IPS DF 6.9 (cell line): ENCODE results near the gene BMS1.
"Not testable (repeated sequence)": the region's sequence is repeated elsewhere in the genome, so short reads cannot be mapped to it uniquely, and the experiment has no call there.

ENCODE experiments used
- DNase-seq: peaks from one replicate; pipeline ENCODE4 v3.0.0-alpha.2; 2013; ENCODE audit warnings: low read depth, low spot score
- H3K27ac ChIP-seq: one replicate; pipeline ENCODE4 v1.5.1; 2013; ENCODE audit warnings: low read length, control low read depth
- H3K27me3 ChIP-seq: 2 replicates; pipeline ENCODE4 v1.6.1; 2013; ENCODE audit warnings: mild to moderate bottlenecking, low read length; ENCODE audit not compliant: control insufficient read depth, insufficient read depth
- H3K36me3 ChIP-seq: 2 replicates; pipeline ENCODE4 v1.6.1; 2013; ENCODE audit warnings: low read length; ENCODE audit not compliant: control insufficient read depth, insufficient read depth
- H3K4me1 ChIP-seq: 2 replicates; pipeline ENCODE4 v1.6.1; 2013; ENCODE audit warnings: low read length; ENCODE audit not compliant: control insufficient read depth, insufficient read depth
- H3K4me3 ChIP-seq: 2 replicates; pipeline ENCODE4 v1.5.1; 2013; ENCODE audit warnings: mild to moderate bottlenecking, low read length
- H3K9me3 ChIP-seq: 2 replicates; pipeline ENCODE4 v1.6.1; 2013; ENCODE audit warnings: low read length, inconsistent platforms; ENCODE audit not compliant: control insufficient read depth, insufficient read depth
- WGBS: extraction: QIAGEN DNeasy Blood & Tissue Kit; methylation state at CpG from one replicate; pipeline ENCODE4 v1.1.7; 2013; ENCODE audit warnings: mixed read lengths, missing lambda C conversion rate; ENCODE audit not compliant: insufficient read length, insufficient coverage; 5-methylcytosine and 5-hydroxymethylcytosine counted together

The BMS1 gene

DNA sequence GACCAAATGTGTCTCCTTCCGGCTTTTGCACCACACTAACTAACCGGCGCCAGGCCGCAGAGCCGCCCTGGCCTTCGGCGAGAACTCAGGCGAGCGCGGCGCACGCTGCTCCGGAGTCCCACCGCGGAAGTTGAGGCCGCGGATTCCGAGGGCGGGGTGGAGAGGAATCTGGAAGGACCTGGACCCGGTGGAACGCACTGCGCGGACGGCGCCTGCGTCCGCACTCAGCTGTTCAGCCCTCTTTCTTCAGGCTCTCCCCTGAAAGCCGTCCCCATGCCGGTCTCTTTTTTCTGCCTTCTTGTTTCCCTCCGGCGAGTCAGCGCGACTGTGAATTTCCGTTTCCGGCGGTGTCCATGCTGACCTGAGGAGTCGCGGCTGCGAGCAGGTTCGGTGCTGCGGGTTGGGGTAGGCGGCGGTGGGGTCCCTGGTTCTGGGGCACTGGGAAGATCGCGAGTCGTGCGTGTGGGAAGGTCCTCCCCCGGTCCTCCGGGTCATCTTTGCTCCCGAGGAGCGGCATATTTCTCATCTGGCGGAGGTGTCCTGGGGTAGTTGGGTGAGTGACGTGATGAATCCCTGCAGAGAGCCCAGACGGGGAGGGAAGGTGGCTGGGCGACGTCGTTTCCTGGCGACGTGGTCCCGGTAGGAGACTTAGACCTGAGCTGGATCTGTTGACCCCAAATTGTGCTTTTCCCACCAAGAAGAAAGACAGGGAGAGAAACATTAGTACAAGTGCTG, at the start of gene BMS1:
BMS1 (plus strand) TSS at position 350 of the 735 bp plus-strand sequence. CDS start 1,600 bp downstream, outside the sequence.
- Histone ChIP-seq H3K9me3 (no peaks in the 10 kb centered on the region), H3K36me3 (peaks cover 7% of the 10 kb centered on the region; the same call in 1 of the 2 replicates), H3K27me3 (no peaks in the 10 kb centered on the region; the same call in 1 of the 2 replicates), H3K4me1 (no peaks in the 10 kb centered on the region), H3K27ac (no peak within 1 kb of the TSS), H3K4me3 (peak within 1 kb of the TSS; percentile 87)
- DNase-seq, result peak; percentile 89
- WGBS, result no CpG with 5 or more reads among the region's 60 CpGs

DNA sequence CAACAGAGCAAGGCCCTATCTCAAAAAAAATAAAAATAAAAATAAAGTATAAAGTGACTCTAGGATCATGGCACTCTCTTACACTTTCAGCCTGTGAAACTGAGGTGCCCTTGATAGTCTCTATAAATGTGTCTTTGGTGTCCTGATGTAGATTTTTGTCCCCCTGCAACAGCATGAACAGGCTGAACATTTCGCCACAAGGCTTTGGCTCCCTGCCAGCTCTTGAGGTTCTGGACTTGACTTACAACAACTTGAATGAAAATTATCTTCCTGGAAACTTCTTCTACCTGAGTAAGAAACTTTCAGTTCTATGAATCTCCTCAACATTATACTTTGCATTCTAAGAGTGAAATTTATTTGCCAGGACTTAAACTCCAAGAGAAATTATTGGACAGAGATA, 48.1 kb upstream of the BMS1 start:
- H3K9me3 ChIP-seq, result no peaks in the 10 kb centered on the region
- no peak overlapping the region for H3K27ac ChIP-seq
- no peaks in the 10 kb centered on the region for H3K4me1 ChIP-seq
- H3K27me3 ChIP-seq, result no peaks in the 10 kb centered on the region
- WGBS, result no CpG with 5 or more reads among the region's 1 CpG
- DNase-seq, result no peak
- no peak overlapping the region for H3K4me3 ChIP-seq
- H3K36me3 ChIP-seq, result no peaks in the 10 kb centered on the region

DNA sequence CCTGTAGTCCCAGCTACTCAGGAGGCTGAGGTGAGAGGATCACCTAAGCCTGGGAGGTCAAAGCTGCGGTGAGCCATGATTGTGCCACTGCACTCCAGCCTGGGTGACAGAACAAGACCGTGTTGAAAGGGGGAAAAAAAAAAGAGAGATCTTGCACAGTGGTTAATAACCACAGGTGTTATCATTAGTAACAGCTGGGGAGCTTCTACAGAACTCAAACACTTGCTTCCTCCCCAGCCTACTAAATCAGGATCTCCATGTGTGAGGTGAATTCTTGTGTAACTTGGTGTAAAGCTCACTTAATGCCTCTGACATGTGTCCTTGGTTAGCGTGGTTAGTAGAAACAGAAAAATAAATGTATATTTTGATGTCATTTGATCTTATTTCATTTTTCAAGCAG, 43.9 kb upstream of the BMS1 start:
- Histone ChIP-seq H3K4me1 (no peaks in the 10 kb centered on the region), H3K9me3 (no peaks in the 10 kb centered on the region), H3K4me3 (no peak overlapping the region), H3K27ac (no peak overlapping the region), H3K36me3 (no peaks in the 10 kb centered on the region), H3K27me3 (no peaks in the 10 kb centered on the region)
- WGBS, result no CpG with 5 or more reads among the region's 3 CpGs
- DNase-seq, result no peak

DNA sequence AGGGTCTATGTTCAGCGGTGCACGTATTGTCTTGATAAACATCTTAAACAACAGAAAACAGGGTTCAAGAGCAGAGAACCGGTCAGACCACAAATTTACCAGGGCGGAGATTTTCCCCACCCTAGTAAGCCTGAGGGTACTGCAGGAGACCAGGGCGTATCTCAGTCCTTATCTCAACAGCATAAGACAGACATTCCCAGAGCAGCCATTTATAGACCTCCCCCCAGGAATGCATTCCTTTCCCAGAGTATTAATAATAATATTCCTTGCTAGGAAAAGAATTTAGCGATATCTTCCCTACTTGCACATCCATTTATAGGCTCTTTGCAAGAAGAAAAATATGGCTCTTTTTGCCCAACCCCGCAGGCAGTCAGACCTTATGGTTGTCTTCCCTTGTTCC, 41.1 kb upstream of the BMS1 start:
- not testable (repeated sequence) for H3K27me3 ChIP-seq, DNase-seq, H3K4me3 ChIP-seq, H3K36me3 ChIP-seq, H3K9me3 ChIP-seq, H3K27ac ChIP-seq, H3K4me1 ChIP-seq
- WGBS, result no CpG with 5 or more reads among the region's 7 CpGs

- no peak for DNase-seq
- no peaks in the 10 kb centered on the region for H3K9me3 ChIP-seq
- no peaks in the 10 kb centered on the region for H3K36me3 ChIP-seq
- WGBS, result no CpG with 5 or more reads among the region's 3 CpGs
- H3K27ac ChIP-seq, result no peak overlapping the region
- no peaks in the 10 kb centered on the region for H3K4me1 ChIP-seq
- no peak overlapping the region for H3K4me3 ChIP-seq
- no peaks in the 10 kb centered on the region for H3K27me3 ChIP-seq
Measured at GRCh38 chr10:42743697-42744096, 38.9 kb upstream of the BMS1 start.

DNA sequence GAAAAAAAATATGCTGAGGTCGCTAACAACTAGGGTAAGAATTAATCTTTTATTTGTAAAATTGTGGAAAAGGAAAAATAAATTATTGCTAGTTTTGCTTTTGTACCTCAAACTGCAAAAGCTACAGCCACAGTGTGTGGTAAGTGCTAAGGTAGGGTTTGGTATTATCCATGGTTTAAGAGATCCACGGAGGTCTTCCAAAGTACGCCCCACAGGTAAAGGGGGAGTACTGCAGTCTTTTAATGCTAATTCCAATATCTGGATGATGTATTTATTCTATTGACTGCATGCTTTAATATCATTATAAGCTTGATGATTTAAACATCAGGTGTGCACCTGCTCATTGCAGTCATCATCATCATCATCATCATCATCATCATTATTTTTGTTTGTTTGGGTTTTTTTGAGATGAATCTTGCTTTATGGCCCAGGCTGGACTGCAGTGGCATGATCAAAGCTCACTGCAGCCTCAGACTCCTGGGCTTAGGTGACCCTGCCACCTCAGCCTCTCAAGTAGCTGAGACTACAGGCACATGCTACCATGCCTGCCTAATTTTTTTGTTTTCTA, 38.4 kb upstream of the BMS1 start:
- 100% methylated on average over 1 of the region's 3 CpGs for WGBS
- H3K4me1 ChIP-seq, result no peaks in the 10 kb centered on the region
- H3K27me3 ChIP-seq, result no peaks in the 10 kb centered on the region
- no peaks in the 10 kb centered on the region for H3K9me3 ChIP-seq
- H3K27ac ChIP-seq, result no peak overlapping the region
- no peaks in the 10 kb centered on the region for H3K36me3 ChIP-seq
- H3K4me3 ChIP-seq, result no peak overlapping the region
- DNase-seq, result no peak

GRCh38 chr10:42753126-42753506, 29.5 kb upstream of the BMS1 start:
- no CpG with 5 or more reads among the region's 28 CpGs for WGBS
- Histone ChIP-seq H3K9me3 (no peaks in the 10 kb centered on the region), H3K36me3 (no peaks in the 10 kb centered on the region), H3K27me3 (peaks cover 24% of the 10 kb centered on the region), H3K4me1 (no peaks in the 10 kb centered on the region), H3K4me3 (peak overlapping the region; percentile 72; the same call in 1 of the 2 replicates), H3K27ac (no peak overlapping the region)
- DNase-seq, result peak; percentile 64

- no CpG with 5 or more reads among the region's 51 CpGs for WGBS
- peaks cover 24% of the 10 kb centered on the region for H3K27me3 ChIP-seq
- no peak overlapping the region for H3K27ac ChIP-seq
- H3K4me1 ChIP-seq, result peaks cover 1% of the 10 kb centered on the region; the same call in 1 of the 2 replicates
- H3K36me3 ChIP-seq, result no peaks in the 10 kb centered on the region
- DNase-seq, result no peak
- no peaks in the 10 kb centered on the region for H3K9me3 ChIP-seq
- H3K4me3 ChIP-seq, result peak overlapping the region; percentile 72; the same call in 1 of the 2 replicates
Measured at GRCh38 chr10:42753507-42754154, 29.0 kb upstream of the BMS1 start.

DNA sequence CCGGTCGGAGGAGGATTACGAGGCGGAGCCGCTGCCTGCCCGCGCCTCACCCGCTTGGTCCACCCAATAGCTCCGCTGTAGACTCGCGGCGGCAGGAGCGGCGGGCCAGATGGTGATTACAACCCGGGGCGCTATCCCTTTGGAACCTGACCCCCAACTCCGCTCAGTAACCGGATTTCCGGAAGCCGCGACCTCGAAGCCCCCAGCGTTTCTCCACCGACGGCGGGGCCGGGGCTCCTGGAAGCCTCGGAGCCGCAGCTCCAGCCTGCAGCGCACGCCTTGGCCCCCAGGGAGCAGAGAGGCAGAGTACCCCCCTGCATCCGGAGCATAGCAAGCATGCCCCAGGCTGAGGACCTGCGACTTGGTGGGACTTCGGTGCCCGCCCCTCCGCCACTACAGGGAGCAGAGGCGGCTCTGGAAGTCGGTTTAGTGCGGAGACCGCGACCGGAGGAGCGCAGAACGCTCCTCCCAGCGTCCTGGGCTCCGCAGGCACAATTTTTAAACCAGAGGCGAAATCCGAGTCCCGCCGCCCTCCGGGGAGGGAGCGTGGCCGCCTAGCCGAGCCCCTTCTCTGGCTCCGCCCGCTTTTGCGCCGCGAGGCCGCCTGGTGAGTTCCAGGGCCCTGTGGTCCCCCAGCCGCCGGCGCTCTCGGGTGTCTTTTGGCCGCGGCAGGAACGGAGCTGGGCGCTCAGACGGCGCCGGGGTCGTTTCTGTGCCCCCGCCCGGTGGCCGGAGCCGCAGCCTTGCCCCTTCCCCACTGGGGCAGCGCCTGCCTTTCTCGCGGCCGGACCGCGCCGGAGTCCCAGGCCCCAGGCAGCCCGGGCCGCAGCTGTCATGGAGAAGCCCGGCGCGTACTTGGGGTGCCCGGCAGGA, 28.2 kb upstream of the BMS1 start:
- Histone ChIP-seq H3K27ac (no peak overlapping the region), H3K4me1 (peaks cover 2% of the 10 kb centered on the region; the same call in 1 of the 2 replicates), H3K36me3 (no peaks in the 10 kb centered on the region), H3K27me3 (peaks cover 24% of the 10 kb centered on the region), H3K4me3 (peak overlapping the region; percentile 72), H3K9me3 (no peaks in the 10 kb centered on the region)
- no peak for DNase-seq
- WGBS, result no CpG with 5 or more reads among the region's 89 CpGs

DNA sequence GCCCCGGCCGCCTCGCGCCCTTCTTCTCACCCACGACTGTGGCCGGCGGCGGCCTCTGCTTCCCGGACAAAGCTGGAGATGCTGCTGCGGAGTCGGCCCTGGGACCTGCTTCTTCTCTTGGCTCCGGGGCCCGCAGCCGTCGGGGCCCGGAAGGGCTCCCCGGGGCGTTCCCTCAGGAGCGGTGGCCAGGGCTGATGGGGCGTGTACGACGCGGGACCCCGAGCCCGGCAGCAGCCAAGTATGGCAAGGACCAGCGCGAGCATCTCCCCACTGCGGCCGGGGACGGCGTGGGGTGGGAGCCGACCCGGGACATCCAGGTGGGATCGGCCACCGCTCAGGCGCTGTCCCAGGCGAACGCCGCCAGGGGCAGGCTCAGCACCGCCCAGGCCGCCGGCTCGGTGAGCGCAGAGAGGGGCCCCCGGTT, 27.6 kb upstream of the BMS1 start:
- peaks cover 24% of the 10 kb centered on the region for H3K27me3 ChIP-seq
- H3K4me1 ChIP-seq, result peaks cover 2% of the 10 kb centered on the region; the same call in 1 of the 2 replicates
- no peak overlapping the region for H3K27ac ChIP-seq
- WGBS, result no CpG with 5 or more reads among the region's 45 CpGs
- H3K4me3 ChIP-seq, result peak overlapping the region; percentile 72; the same call in 1 of the 2 replicates
- no peak for DNase-seq
- H3K36me3 ChIP-seq, result no peaks in the 10 kb centered on the region
- no peaks in the 10 kb centered on the region for H3K9me3 ChIP-seq
